Activated CD4-positive, alpha-beta T cell treated with anti-CD3 and anti-CD28 coated beads, Interleukin-2, amount 50 U/mL, for 1 hour (primary cell): ENCODE results near the gene GRK1.

Experiments used
- DNase-seq: peaks from one replicate; pipeline ENCODE4 v3.0.0-alpha.2; 2020

Gene GRK1

GRCh38 chr13:113731192-113732175 lies 64.5 kb downstream of the GRK1 start:
- DNase-seq = no peak

- DNase-seq = no peak
Observed at GRCh38 chr13:113732176-113732960, 65.3 kb downstream of the GRK1 start.

- DNase-seq = no peak
Observed at GRCh38 chr13:113732961-113733950, 66.2 kb downstream of the GRK1 start.

GRCh38 chr13:113734099-113734825 lies 67.2 kb downstream of the GRK1 start:
- DNase-seq = no peak

DNA sequence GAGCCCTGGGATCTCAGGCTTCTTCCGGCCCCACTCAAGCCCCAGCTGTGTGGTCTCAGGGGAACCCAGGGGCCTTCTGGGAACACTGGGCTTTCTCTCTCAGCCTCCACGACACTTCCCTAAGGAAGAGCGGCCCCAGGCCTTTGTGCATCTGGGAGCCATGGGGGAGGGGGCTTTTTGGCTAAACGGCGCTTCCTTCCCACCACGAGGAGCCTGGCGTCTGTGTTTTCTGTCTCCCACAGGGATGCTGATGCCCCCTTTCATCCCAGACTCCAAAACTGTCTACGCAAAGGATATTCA lies 67.8 kb downstream of the GRK1 start:
- no peak for DNase-seq

GRCh38 chr13:113735194-113735593 lies 68.2 kb downstream of the GRK1 start:
- no peak for DNase-seq

DNA sequence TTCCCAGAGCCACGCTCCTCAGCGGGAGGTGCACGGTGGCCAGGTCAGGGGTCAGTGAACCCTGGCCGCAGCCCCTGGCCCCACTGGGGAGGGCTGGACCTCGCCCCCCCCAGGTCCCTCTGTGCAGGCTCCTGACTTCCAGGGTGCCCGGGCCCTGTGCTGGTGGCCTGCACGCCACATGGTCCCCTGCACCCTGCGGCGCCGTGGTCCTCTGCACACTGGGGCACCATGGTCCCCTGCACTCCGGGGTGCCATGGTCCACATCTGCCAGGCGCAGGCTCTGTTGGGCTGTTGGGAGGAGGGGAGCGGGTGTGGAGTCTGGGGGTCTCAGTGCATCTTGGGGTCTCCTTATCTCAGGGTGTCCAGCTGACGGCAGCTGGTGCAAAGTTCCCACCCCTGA lies 68.7 kb downstream of the GRK1 start:
- DNase-seq = no peak

DNA sequence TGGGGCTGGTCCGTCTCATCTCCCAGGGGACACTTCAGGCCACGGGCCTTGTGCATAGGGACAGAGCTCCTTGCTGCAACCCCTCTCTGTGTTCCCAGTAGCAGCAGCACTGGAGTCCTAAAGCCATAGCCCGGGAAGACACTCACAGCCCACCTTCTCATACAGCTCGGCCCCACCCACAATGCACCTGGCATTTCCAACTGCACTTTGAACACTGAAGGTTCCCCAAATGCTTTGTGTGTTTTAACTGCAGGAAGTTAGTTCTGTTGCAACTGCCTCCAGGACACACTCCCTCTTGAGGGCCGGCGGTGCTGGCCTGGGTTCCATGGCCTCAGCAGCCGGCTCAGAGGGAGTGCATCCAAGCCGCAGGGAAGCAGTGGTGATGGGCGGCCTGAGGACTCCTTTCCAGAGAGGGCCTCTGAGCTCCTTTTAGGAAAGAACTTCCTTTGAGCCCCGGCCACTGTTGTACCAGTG lies 69.3 kb downstream of the GRK1 start:
- DNase-seq = no peak

GRCh38 chr13:113737803-113738202 lies 70.8 kb downstream of the GRK1 start:
- DNase-seq = no peak

GRCh38 chr13:113739527-113740285 lies 72.7 kb downstream of the GRK1 start:
- no peak for DNase-seq

DNA sequence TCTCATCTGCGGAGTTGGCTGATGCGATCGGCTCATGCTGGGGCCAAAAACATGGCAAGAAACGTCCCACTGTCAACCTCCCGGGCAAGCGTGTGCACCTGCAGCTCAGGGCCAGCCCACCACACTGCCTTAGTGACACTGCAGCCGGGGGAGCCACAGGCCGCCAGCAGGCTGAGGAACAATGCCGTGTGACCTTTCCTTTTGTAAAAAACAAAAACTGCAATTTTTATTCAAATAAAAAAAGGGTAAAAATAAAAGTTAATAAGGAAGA lies 73.2 kb downstream of the GRK1 start:
- DNase-seq = no peak

DNA sequence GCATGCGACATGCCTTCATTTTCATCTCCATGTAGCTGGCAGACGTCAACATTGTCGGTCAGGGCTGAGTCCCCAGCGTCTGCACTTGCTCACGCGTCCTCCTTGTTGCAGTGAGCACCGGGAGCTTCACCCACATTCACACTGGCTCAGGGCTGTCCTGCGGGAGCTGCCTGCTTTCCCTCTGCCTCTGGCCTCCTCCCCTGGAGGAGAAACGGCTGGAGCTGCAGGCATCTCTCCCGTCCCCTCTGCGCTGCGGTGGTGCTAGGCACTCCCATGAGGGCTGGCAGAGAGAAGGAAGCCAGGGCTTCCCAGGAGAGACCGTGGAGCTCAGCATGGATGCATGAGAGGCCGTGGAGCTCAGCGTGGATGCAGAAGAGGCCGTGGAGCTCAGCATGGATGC lies 73.6 kb downstream of the GRK1 start:
- DNase-seq = no peak

- DNase-seq = no peak
Observed at GRCh38 chr13:113741191-113741668, 74.2 kb downstream of the GRK1 start.

DNA sequence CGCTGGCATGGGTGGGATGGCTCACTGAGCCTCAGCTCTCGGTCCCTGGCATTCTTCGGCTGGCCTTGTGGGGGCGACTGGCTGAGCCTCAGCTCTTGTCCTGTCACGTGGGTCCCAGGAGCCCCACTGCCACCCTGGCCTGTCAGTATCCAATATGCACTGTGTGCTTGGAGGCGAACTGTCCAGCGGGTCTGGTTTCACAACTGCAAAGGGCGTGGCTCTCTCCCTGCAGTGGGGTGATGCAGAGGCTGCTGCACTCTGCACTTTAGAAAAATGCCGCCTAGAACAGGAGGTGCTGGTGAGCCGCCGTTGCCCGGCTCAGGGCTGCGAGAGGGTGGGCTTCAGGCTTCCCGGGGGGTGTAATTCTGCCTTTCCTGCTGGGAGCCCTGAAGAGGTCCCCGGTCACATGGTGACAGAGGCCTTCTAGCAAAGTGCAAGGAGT lies 75.0 kb downstream of the GRK1 start:
- no peak for DNase-seq

DNA sequence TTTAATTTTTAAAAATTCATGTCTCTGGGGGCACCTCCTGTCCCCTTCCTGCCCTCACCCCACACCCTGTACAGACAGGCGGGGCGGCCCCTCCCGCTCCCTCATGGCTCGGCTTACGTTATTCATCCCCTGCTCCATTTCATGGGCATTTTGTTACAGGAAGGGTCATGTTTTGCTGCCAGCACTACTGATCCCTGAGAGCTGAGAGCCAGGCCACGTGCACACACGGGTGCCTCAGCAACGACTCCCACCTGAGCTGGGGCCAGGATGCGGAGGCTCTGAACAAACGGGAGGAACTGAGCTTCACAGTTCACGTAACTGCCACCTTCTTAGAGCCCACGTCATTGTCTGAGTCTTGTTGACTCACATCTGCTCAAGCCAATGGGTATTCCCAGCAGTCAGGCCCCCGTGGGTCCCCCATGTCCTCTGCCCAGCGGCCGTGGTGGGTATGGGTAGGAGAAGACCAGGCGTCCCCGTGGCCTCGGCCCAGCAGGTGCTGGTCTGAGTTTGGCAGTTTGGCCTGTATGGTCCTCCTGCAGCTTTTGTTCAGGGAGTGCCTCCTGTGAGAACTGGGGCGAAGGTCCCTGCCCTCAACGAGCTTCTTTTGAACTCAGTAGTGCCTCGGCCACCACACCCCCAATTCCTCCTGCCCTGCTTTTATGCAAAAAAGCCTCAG lies 75.6 kb downstream of the GRK1 start:
- DNase-seq = no peak

GRCh38 chr13:113743366-113744195 lies 76.6 kb downstream of the GRK1 start:
- no peak for DNase-seq

GRCh38 chr13:113744197-113745000 lies 77.4 kb downstream of the GRK1 start:
- no peak for DNase-seq

GRCh38 chr13:113745059-113745458 lies 78.0 kb downstream of the GRK1 start:
- DNase-seq = no peak
